GM23248 (cell line): ENCODE measurements around the gene SUPT7L.

Source experiments
- EZH2 ChIP-seq: fragments of 200-600 bp; sonication (generic); IDR thresholded peaks from 2 replicates; pipeline ENCODE4 v1.6.1; 2018; ENCODE audit warnings: antibody characterized with exemption, mild to moderate bottlenecking; ENCODE audit not compliant: insufficient read depth, poor library complexity, severe bottlenecking
- EZH2phosphoT487 ChIP-seq: fragments of 200-600 bp; sonication (generic); IDR thresholded peaks from 2 replicates; pipeline ENCODE4 v1.6.1; 2018; ENCODE audit warnings: antibody characterized with exemption, moderate library complexity, mild to moderate bottlenecking, low read depth; ENCODE audit not compliant: insufficient read depth

GRCh38 chr2:27681841-27682240 is 18.4 kb upstream of the SUPT7L start:
- TF ChIP-seq EZH2 (no peak), EZH2phosphoT487 (no peak)
